HFF-Myc (cell line): ENCODE results near the gene ALG12.

Experiments used
- DNase-seq: peaks from one replicate; pipeline ENCODE4 v3.0.0-alpha.2; 2011; ENCODE audit warnings: low read depth; ENCODE audit errors: extremely low read depth
- H3K4me3 ChIP-seq: replicated peaks from 2 replicates; pipeline ENCODE4 v1.5.1; 2011; ENCODE audit warnings: low read depth, mild to moderate bottlenecking, control low read depth, low read length
- CTCF ChIP-seq: IDR thresholded peaks from 2 replicates; pipeline ENCODE4 v1.5.1; 2012; ENCODE audit warnings: mild to moderate bottlenecking, low read depth, low read length, control low read depth; ENCODE audit errors: missing control alignments

Gene ALG12

GRCh38 chr22:49901457-49901856, 16.8 kb downstream of the ALG12 start:
- no peak for TF ChIP-seq CTCF
- no peak for DNase-seq
- H3K4me3 ChIP-seq: no peak overlapping the region

GRCh38 chr22:49900441-49901230, 17.6 kb downstream of the ALG12 start:
- no peak for TF ChIP-seq CTCF
- no peak overlapping the region for H3K4me3 ChIP-seq
- DNase-seq: peak; percentile 4

GRCh38 chr22:49899530-49899929, 18.7 kb downstream of the ALG12 start:
- TF ChIP-seq CTCF: no peak
- H3K4me3 ChIP-seq: no peak overlapping the region
- no peak for DNase-seq

- no peak for DNase-seq
- no peak for TF ChIP-seq CTCF
- H3K4me3 ChIP-seq: no peak overlapping the region
These were observed 21.1 kb downstream of the ALG12 start for GRCh38 chr22:49897015-49897684.

GRCh38 chr22:49896201-49896600, 22.0 kb downstream of the ALG12 start:
- no peak for TF ChIP-seq CTCF
- DNase-seq: no peak
- H3K4me3 ChIP-seq: no peak overlapping the region

- TF ChIP-seq CTCF: no peak
- DNase-seq: peak; percentile 3
- no peak overlapping the region for H3K4me3 ChIP-seq
These were observed 23.8 kb downstream of the ALG12 start for GRCh38 chr22:49894322-49895054.
